ENCODE data around the gene CPB1.

GRCh38 chr3:148791920-148792319, 35.7 kb upstream of the CPB1 start:
- TF ChIP-seq POLR2A (IDR thresholded peaks at IDR 0.05), result no peak
- TF ChIP-seq CTCF (IDR thresholded peaks at IDR 0.05), result no peak

Measured in Peyer's patch (tissue), 4 donors.